Measurements from ENCODE around the gene PSMA3.

GRCh38 chr14:58275527-58276190 is 31.0 kb downstream of the PSMA3 start:
- TF ChIP-seq, protein P1, sequence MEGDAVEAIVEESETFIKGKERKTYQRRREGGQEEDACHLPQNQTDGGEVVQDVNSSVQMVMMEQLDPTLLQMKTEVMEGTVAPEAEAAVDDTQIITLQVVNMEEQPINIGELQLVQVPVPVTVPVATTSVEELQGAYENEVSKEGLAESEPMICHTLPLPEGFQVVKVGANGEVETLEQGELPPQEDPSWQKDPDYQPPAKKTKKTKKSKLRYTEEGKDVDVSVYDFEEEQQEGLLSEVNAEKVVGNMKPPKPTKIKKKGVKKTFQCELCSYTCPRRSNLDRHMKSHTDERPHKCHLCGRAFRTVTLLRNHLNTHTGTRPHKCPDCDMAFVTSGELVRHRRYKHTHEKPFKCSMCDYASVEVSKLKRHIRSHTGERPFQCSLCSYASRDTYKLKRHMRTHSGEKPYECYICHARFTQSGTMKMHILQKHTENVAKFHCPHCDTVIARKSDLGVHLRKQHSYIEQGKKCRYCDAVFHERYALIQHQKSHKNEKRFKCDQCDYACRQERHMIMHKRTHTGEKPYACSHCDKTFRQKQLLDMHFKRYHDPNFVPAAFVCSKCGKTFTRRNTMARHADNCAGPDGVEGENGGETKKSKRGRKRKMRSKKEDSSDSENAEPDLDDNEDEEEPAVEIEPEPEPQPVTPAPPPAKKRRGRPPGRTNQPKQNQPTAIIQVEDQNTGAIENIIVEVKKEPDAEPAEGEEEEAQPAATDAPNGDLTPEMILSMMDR (conservative IDR thresholded peaks at IDR 0.05; ENCODE audit: low read depth, low read length) = no peak
- TF ChIP-seq EZH2 (IDR thresholded peaks at IDR 0.05; ENCODE audit: borderline replicate concordance, low read depth, low read length, poor library complexity, severe bottlenecking) = no peak
